Mesenchymal stem cell (in vitro differentiated cells and primary cell): Measurements from ENCODE around the gene RDH11.
A peak's percentile ranks its signal among the peaks of the same experiment; 100 is the strongest.

ENCODE experiments used
- DNase-seq: peaks from one replicate; pipeline ENCODE4 v3.0.0-alpha.2; 2013
- H2AFZ ChIP-seq: one replicate; pipeline ENCODE4 v1.6.1; 2013; ENCODE audit warnings: low read depth, mild to moderate bottlenecking, control low read depth, inconsistent platforms, low read length, moderate library complexity
- H2AK5ac ChIP-seq: 2 replicates; pipeline ENCODE4 v1.6.1; 2013; ENCODE audit warnings: low read length, moderate library complexity, mild to moderate bottlenecking, inconsistent platforms; ENCODE audit not compliant: severe bottlenecking
- H2BK120ac ChIP-seq: one replicate; pipeline ENCODE4 v1.6.1; 2013; ENCODE audit warnings: low read depth, mild to moderate bottlenecking, inconsistent platforms, low read length, moderate library complexity
- H2BK12ac ChIP-seq, 2 experiments: one replicate each; pipeline ENCODE4 v1.6.1; 2013; ENCODE audit warnings: inconsistent platforms in 2 of 2, low read length in 2 of 2, mild to moderate bottlenecking in 2 of 2, moderate library complexity in 2 of 2, control low read depth in 1 of 2
- H2BK15ac ChIP-seq: one replicate; pipeline ENCODE4 v1.6.1; 2013; ENCODE audit warnings: mild to moderate bottlenecking, low read depth, inconsistent platforms; ENCODE audit not compliant: poor library complexity, severe bottlenecking
- H2BK5ac ChIP-seq: 2 replicates; pipeline ENCODE4 v1.6.1; 2013; ENCODE audit warnings: low read depth, mild to moderate bottlenecking, low read length, control low read depth, inconsistent platforms; ENCODE audit not compliant: poor library complexity, severe bottlenecking
- H3K14ac ChIP-seq, 2 experiments: one replicate each; pipeline ENCODE4 v1.6.1; 2013; ENCODE audit warnings: inconsistent platforms in 2 of 2, low read length in 2 of 2, control low read depth in 1 of 2, mild to moderate bottlenecking in 1 of 2, moderate library complexity in 1 of 2
- H3K18ac ChIP-seq, 2 experiments: one replicate each; pipeline ENCODE4 v1.6.1; 2013; ENCODE audit warnings: inconsistent platforms in 2 of 2, low read length in 2 of 2, control low read depth in 1 of 2, low read depth in 1 of 2, mild to moderate bottlenecking in 1 of 2
- H3K23ac ChIP-seq, 2 experiments: one replicate each; pipeline ENCODE4 v1.6.1; 2013; ENCODE audit warnings: inconsistent platforms in 2 of 2, low read length in 2 of 2, mild to moderate bottlenecking in 2 of 2, moderate library complexity in 2 of 2, control low read depth in 1 of 2
- H3K27ac ChIP-seq: 2 replicates; pipeline ENCODE4 v1.5.1; 2013; ENCODE audit warnings: mild to moderate bottlenecking, moderate library complexity, low read length, control low read depth, inconsistent platforms; ENCODE audit not compliant: poor library complexity, severe bottlenecking
- H3K27me3 ChIP-seq, 2 experiments: 2 replicates each; pipeline versions ENCODE4 v1.6.1 to v1.7.0; 2013; ENCODE audit warnings: low read length in 2 of 2, mild to moderate bottlenecking in 2 of 2, moderate library complexity in 2 of 2, control low read depth in 1 of 2, inconsistent platforms in 1 of 2; ENCODE audit not compliant: control insufficient read depth in 1 of 2, insufficient read depth in 1 of 2
- H3K36me3 ChIP-seq, 2 experiments: 2 replicates each; pipeline versions ENCODE4 v1.6.1 to v1.7.0; 2013; ENCODE audit warnings: low read length in 2 of 2, control low read depth in 1 of 2, inconsistent platforms in 1 of 2, low read depth in 1 of 2, mild to moderate bottlenecking in 1 of 2; ENCODE audit not compliant: insufficient read depth in 2 of 2, control insufficient read depth in 1 of 2
- H3K4ac ChIP-seq, 2 experiments: one replicate each; pipeline ENCODE4 v1.6.1; 2013; ENCODE audit warnings: inconsistent platforms in 2 of 2, low read length in 2 of 2, mild to moderate bottlenecking in 2 of 2, moderate library complexity in 2 of 2, control low read depth in 1 of 2, low read depth in 1 of 2
- H3K4me1 ChIP-seq: 2 replicates; pipeline ENCODE4 v1.6.1; 2013; ENCODE audit warnings: low read depth, low read length, control low read depth; ENCODE audit not compliant: control insufficient read depth, insufficient read depth
- H3K4me2 ChIP-seq: 2 replicates; pipeline ENCODE4 v1.6.1; 2013; ENCODE audit warnings: low read length, mild to moderate bottlenecking, inconsistent platforms; ENCODE audit not compliant: poor library complexity, severe bottlenecking
- H3K4me3 ChIP-seq, 2 experiments: 2 replicates each; pipeline versions ENCODE4 v1.5.1 to v1.7.0; 2013; ENCODE audit warnings: low read length in 2 of 2, mild to moderate bottlenecking in 2 of 2, control low read depth in 1 of 2, low read depth in 1 of 2; ENCODE audit not compliant: insufficient read depth in 1 of 2
- H3K79me1 ChIP-seq: replicated peaks from 2 replicates; pipeline ENCODE4 v1.6.1; 2013; ENCODE audit warnings: mild to moderate bottlenecking, control low read depth, low read length, inconsistent platforms; ENCODE audit not compliant: poor library complexity, severe bottlenecking
- H3K9ac ChIP-seq: 2 replicates; pipeline ENCODE4 v1.7.0; 2013; ENCODE audit warnings: mild to moderate bottlenecking, low read length, moderate library complexity
- H3K9me3 ChIP-seq: 2 replicates; pipeline ENCODE4 v1.7.0; 2013; ENCODE audit warnings: mild to moderate bottlenecking, low read length; ENCODE audit not compliant: control insufficient read depth
- H4K8ac ChIP-seq: one replicate; pipeline ENCODE4 v1.6.1; 2013; ENCODE audit warnings: inconsistent platforms, mild to moderate bottlenecking, low read length, moderate library complexity
- H4K91ac ChIP-seq: one replicate; pipeline ENCODE4 v1.6.1; 2013; ENCODE audit warnings: mild to moderate bottlenecking, low read length, inconsistent platforms
- WGBS: methylation state at CpG from one replicate; pipeline ENCODE4 v1.1.7; 2013; ENCODE audit warnings: mixed read lengths; 5-methylcytosine and 5-hydroxymethylcytosine counted together

Gene RDH11

GRCh38 chr14:67675219-67675582, 20.4 kb downstream of the RDH11 start:
- H2BK12ac ChIP-seq: no peak overlapping the region
- H2BK15ac ChIP-seq: no peak overlapping the region
- H4K8ac ChIP-seq: peak overlapping the region; percentile 95
- DNase-seq: no peak
- H3K9ac ChIP-seq: peak overlapping the region; percentile 94
- H2BK120ac ChIP-seq: no peak overlapping the region
- peak overlapping the region; percentile 50 for H4K91ac ChIP-seq
- peak overlapping the region; percentile 96 to 98 for H3K4me3 ChIP-seq
- peak overlapping the region in 1 of 2 experiments; percentile 94 for H3K18ac ChIP-seq
- peak overlapping the region; percentile 79 for H3K27ac ChIP-seq
- no peaks in the 10 kb centered on the region for H3K27me3 ChIP-seq
- no peak overlapping the region for H3K23ac ChIP-seq
- no peak overlapping the region for H2AFZ ChIP-seq
- 47% methylated on average over 16 of the region's 16 CpGs for WGBS
- H3K36me3 ChIP-seq: peaks cover 8 to 19% of the 10 kb centered on the region in 2 experiments
- H2BK5ac ChIP-seq: no peak overlapping the region
- peak overlapping the region; percentile 27 for H2AK5ac ChIP-seq
- peak overlapping the region in 1 of 2 experiments; percentile 99 for H3K4ac ChIP-seq
- peaks cover 12% of the 10 kb centered on the region for H3K4me1 ChIP-seq
- H3K4me2 ChIP-seq: peak overlapping the region; percentile 92
- no peak overlapping the region for H3K14ac ChIP-seq
- no peaks in the 10 kb centered on the region for H3K9me3 ChIP-seq
- peaks cover 7% of the 10 kb centered on the region for H3K79me1 ChIP-seq

GRCh38 chr14:67674480-67675218, 20.9 kb downstream of the RDH11 start, which contains the start of gene VTI1B:
Gene VTI1B (minus strand): TSS chr14:67674632. CDS start chr14:67674489, 143 bp downstream.
- peak within 1 kb of the TSS; percentile 79 for H2BK120ac ChIP-seq
- H3K9me3 ChIP-seq: no peaks in the 10 kb centered on the region
- peak within 1 kb of the TSS; percentile 92 for H3K4me2 ChIP-seq
- H3K36me3 ChIP-seq: peaks cover 8 to 19% of the 10 kb centered on the region in 2 experiments
- peak within 1 kb of the TSS; percentile 89 for H3K27ac ChIP-seq
- under 1% methylated on average over 85 of the region's 87 CpGs for WGBS
- peak within 1 kb of the TSS; percentile 99 for H2AFZ ChIP-seq
- H3K14ac ChIP-seq: peak within 1 kb of the TSS in 1 of 2 experiments; percentile 96
- no peaks in the 10 kb centered on the region for H3K27me3 ChIP-seq
- H3K4me1 ChIP-seq: peaks cover 12% of the 10 kb centered on the region
- peak within 1 kb of the TSS; percentile 99 for H4K8ac ChIP-seq
- H4K91ac ChIP-seq: peak within 1 kb of the TSS; percentile 99
- H2BK12ac ChIP-seq: peak within 1 kb of the TSS in 1 of 2 experiments; percentile 77
- H2AK5ac ChIP-seq: peak within 1 kb of the TSS; percentile 27
- H2BK5ac ChIP-seq: peak within 1 kb of the TSS; percentile 100
- peaks cover 8% of the 10 kb centered on the region for H3K79me1 ChIP-seq
- DNase-seq: peak; percentile 82
- H3K4ac ChIP-seq: peak within 1 kb of the TSS; percentile 98 to 99
- H3K18ac ChIP-seq: peak within 1 kb of the TSS; percentile 98 to 100
- H3K4me3 ChIP-seq: peak within 1 kb of the TSS; percentile 96 to 98
- H2BK15ac ChIP-seq: peak within 1 kb of the TSS; percentile 100
- H3K9ac ChIP-seq: peak within 1 kb of the TSS; percentile 94
- H3K23ac ChIP-seq: peak within 1 kb of the TSS in 1 of 2 experiments; percentile 97

GRCh38 chr14:67674139-67674479, 21.5 kb downstream of the RDH11 start:
- H2AFZ ChIP-seq: peak overlapping the region; percentile 99
- H2AK5ac ChIP-seq: no peak overlapping the region
- peak overlapping the region; percentile 98 to 100 for H3K18ac ChIP-seq
- H2BK15ac ChIP-seq: peak overlapping the region; percentile 100
- peak overlapping the region; percentile 99 for H4K8ac ChIP-seq
- peak overlapping the region; percentile 94 for H3K9ac ChIP-seq
- no peak overlapping the region for H2BK12ac ChIP-seq
- no peaks in the 10 kb centered on the region for H3K9me3 ChIP-seq
- peak overlapping the region; percentile 91 for H4K91ac ChIP-seq
- peaks cover 8 to 19% of the 10 kb centered on the region in 2 experiments for H3K36me3 ChIP-seq
- peak overlapping the region; percentile 89 for H3K27ac ChIP-seq
- H3K14ac ChIP-seq: no peak overlapping the region
- H3K23ac ChIP-seq: peak overlapping the region in 1 of 2 experiments; percentile 97
- peak overlapping the region; percentile 92 for H3K4me2 ChIP-seq
- peak overlapping the region; percentile 70 for H2BK5ac ChIP-seq
- H2BK120ac ChIP-seq: peak overlapping the region; percentile 54
- H3K4ac ChIP-seq: peak overlapping the region; percentile 95 to 99
- peaks cover 12% of the 10 kb centered on the region for H3K4me1 ChIP-seq
- H3K79me1 ChIP-seq: peaks cover 10% of the 10 kb centered on the region
- under 1% methylated on average over 25 of the region's 25 CpGs for WGBS
- DNase-seq: peak; percentile 80
- H3K27me3 ChIP-seq: no peaks in the 10 kb centered on the region
- peak overlapping the region; percentile 96 to 98 for H3K4me3 ChIP-seq

GRCh38 chr14:67673451-67673850, 22.1 kb downstream of the RDH11 start:
- Histone ChIP-seq H2AK5ac (no peak overlapping the region), H3K9ac (peak overlapping the region; percentile 94), H3K27ac (no peak overlapping the region), H3K27me3 (no peaks in the 10 kb centered on the region), H2BK12ac (no peak overlapping the region), H2AFZ (no peak overlapping the region), H2BK15ac (no peak overlapping the region), H3K23ac (no peak overlapping the region), H3K36me3 (peaks cover 8 to 12% of the 10 kb centered on the region in 2 experiments), H3K4me3 (peak overlapping the region in 1 of 2 experiments; percentile 96), H3K4me2 (peak overlapping the region; percentile 92), H3K4me1 (peaks cover 12% of the 10 kb centered on the region), H4K8ac (no peak overlapping the region), H3K18ac (no peak overlapping the region), H3K9me3 (no peaks in the 10 kb centered on the region), H2BK5ac (no peak overlapping the region), H3K14ac (no peak overlapping the region), H3K79me1 (peaks cover 7% of the 10 kb centered on the region), H4K91ac (no peak overlapping the region), H3K4ac (no peak overlapping the region), H2BK120ac (no peak overlapping the region)
- 79% methylated on average over 5 of the region's 5 CpGs for WGBS
- DNase-seq: peak; percentile 15
